ENCODE measurements around the gene LYPD6.

- no peak for TF ChIP-seq GATA2 (IDR thresholded peaks at IDR 0.05; ENCODE audit: low read depth, low read length)
- no peak for TF ChIP-seq GATA3 (IDR thresholded peaks at IDR 0.05; ENCODE audit: low read depth, low read length)
Measured at GRCh38 chr2:149360106-149360505, 29.7 kb downstream of the LYPD6 start.
